ENCODE measurements around the gene LIME1. TPM values are rescaled to one million over a fixed set of nuclear protein-coding genes. Genes with fewer than 3 reads are reported as not detected.
"Not testable (repeated sequence)": the region's sequence is repeated elsewhere in the genome, so short reads cannot be mapped to it uniquely, and the experiment has no call there.

The LIME1 gene
- total and polyA plus RNA-seq, 9 of the 15 experiments (the other 6 are each of a cell fraction or from before 2014, with no cell fraction given) = 0.11 to 17.1 (median 2.8) TPM; not detected in 2

- BruUV-seq (replicated peaks); H4K20me1 ChIP-seq (replicated peaks; ENCODE audit: control insufficient read depth, insufficient read depth, low read length); DNase-seq (ENCODE audit: extremely low read depth in 1 of 4, low spot score in 3 of 4); FAIRE-seq; H3K27ac ChIP-seq (ENCODE audit: extremely low read depth, low read depth, low read length); H2AFZ ChIP-seq (ENCODE audit: low read depth, low read length); intact Hi-C loops (cut with micrococcal nuclease); H3K36me3 ChIP-seq (ENCODE audit: control insufficient read depth, insufficient read depth, low read length); H3K9ac ChIP-seq (ENCODE audit: insufficient read depth in 1 of 2, low read depth in 2 of 2, low read length in 2 of 2); in situ Hi-C loops (cut with MboI); H3K9me1 ChIP-seq (ENCODE audit: control insufficient read depth, insufficient read depth, low read length); H3K79me2 ChIP-seq (ENCODE audit: control insufficient read depth, insufficient read depth, low read length); ATAC-seq; H3K4me3 ChIP-seq; H3K27me3 ChIP-seq (ENCODE audit: control insufficient read depth in 2 of 2, insufficient read depth in 2 of 2, low read length in 2 of 2); CTCF ChIA-PET (ENCODE audit: low intra/inter-chr PET ratio); H3K4me2 ChIP-seq (ENCODE audit: insufficient read depth, low read length); H3K9me3 ChIP-seq (replicated peaks; ENCODE audit: control insufficient read depth, insufficient read depth, low read depth, low read length): not testable (repeated sequence)
- peaks cover 12 to 39% of the 10 kb centered on the region in 2 experiments; a peak in 4 of 5 replicates for H3K4me1 ChIP-seq (replicated peaks in 1 of 2; ENCODE audit: control insufficient read depth in 2 of 2, insufficient read depth in 2 of 2, low read length in 2 of 2)
- POLR2A ChIA-PET = interaction anchor here (0.7 to 1.5 kb wide), 2 partner anchors 9 to 13 kb away, joined by 3 to 4 read pairs; no protein-coding TSS in a partner anchor
- WGBS (ENCODE audit: insufficient coverage, low coverage, missing lambda C conversion rate) = 58% methylated on average over 16 of the region's 23 CpGs
Observed at GRCh38 chr20:63776875-63777274, 40.4 kb downstream of the LIME1 start.

GRCh38 chr20:63777614-63778013 lies 41.1 kb downstream of the LIME1 start:
- in situ Hi-C loops (cut with MboI) = no loop called here
- H3K4me1 ChIP-seq (replicated peaks in 1 of 2; ENCODE audit: control insufficient read depth in 2 of 2, insufficient read depth in 2 of 2, low read length in 2 of 2) = peaks cover 12 to 43% of the 10 kb centered on the region in 2 experiments; a peak in 4 of 5 replicates
- POLR2A ChIA-PET = interaction anchor here (0.6 to 1.5 kb wide), 2 partner anchors 8 to 14 kb away, joined by 3 to 4 read pairs; no protein-coding TSS in a partner anchor
- H3K4me2 ChIP-seq (ENCODE audit: insufficient read depth, low read length) = no peak overlapping the region
- H3K9me1 ChIP-seq (ENCODE audit: control insufficient read depth, insufficient read depth, low read length) = no peaks in the 10 kb centered on the region
- DNase-seq (ENCODE audit: extremely low read depth in 1 of 4, low spot score in 3 of 4) (no peak), ATAC-seq (no peak), FAIRE-seq (no peak)
- CTCF ChIA-PET (ENCODE audit: low intra/inter-chr PET ratio) = no interaction called here
- WGBS (ENCODE audit: insufficient coverage, low coverage, missing lambda C conversion rate) = 51% methylated on average over 13 of the region's 13 CpGs
- no peaks in the 10 kb centered on the region for H3K79me2 ChIP-seq (ENCODE audit: control insufficient read depth, insufficient read depth, low read length)
- H3K27me3 ChIP-seq (ENCODE audit: control insufficient read depth in 2 of 2, insufficient read depth in 2 of 2, low read length in 2 of 2) = no peaks in the 10 kb centered on the region
- H3K9ac ChIP-seq (ENCODE audit: insufficient read depth in 1 of 2, low read depth in 2 of 2, low read length in 2 of 2) = no peak overlapping the region
- TF ChIP-seq ZNF146 (CRISPR knock-in tag; IDR thresholded peaks at IDR 0.05; ENCODE audit: unreplicated experiment) (peak; percentile 91), HNRNPK (IDR thresholded peaks at IDR 0.05; ENCODE audit: low read depth, low read length, poor library complexity, severe bottlenecking) (no peak), BCOR (IDR thresholded peaks at IDR 0.05) (0 out of 2 replicates have a peak, but pooled peaks have one; percentile 19), ZBTB7A (IDR thresholded peaks at IDR 0.05; ENCODE audit: borderline replicate concordance, control insufficient read depth, low read depth, low read length) (no peak), HEY1 (CRISPR knock-in tag; IDR thresholded peaks at IDR 0.05; ENCODE audit: borderline replicate concordance) (no peak), ILF3 (IDR thresholded peaks at IDR 0.05; ENCODE audit: borderline replicate concordance) (no peak), PYGO2 (tag; IDR thresholded peaks at IDR 0.05) (no peak)
- TF ChIP-seq, protein P1, sequence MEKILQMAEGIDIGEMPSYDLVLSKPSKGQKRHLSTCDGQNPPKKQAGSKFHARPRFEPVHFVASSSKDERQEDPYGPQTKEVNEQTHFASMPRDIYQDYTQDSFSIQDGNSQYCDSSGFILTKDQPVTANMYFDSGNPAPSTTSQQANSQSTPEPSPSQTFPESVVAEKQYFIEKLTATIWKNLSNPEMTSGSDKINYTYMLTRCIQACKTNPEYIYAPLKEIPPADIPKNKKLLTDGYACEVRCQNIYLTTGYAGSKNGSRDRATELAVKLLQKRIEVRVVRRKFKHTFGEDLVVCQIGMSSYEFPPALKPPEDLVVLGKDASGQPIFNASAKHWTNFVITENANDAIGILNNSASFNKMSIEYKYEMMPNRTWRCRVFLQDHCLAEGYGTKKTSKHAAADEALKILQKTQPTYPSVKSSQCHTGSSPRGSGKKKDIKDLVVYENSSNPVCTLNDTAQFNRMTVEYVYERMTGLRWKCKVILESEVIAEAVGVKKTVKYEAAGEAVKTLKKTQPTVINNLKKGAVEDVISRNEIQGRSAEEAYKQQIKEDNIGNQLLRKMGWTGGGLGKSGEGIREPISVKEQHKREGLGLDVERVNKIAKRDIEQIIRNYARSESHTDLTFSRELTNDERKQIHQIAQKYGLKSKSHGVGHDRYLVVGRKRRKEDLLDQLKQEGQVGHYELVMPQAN (IDR thresholded peaks at IDR 0.05; ENCODE audit: borderline replicate concordance) = no peak
- H4K20me1 ChIP-seq (replicated peaks; ENCODE audit: control insufficient read depth, insufficient read depth, low read length) = no peaks in the 10 kb centered on the region; the same call in 1 of the 2 replicates
- no peak overlapping the region for H2AFZ ChIP-seq (ENCODE audit: low read depth, low read length)
- intact Hi-C loops (cut with micrococcal nuclease) = no loop called here
- no peak overlapping the region for H3K4me3 ChIP-seq
- H3K27ac ChIP-seq (ENCODE audit: extremely low read depth, low read depth, low read length) = no peak overlapping the region
- H3K9me3 ChIP-seq (replicated peaks; ENCODE audit: control insufficient read depth, insufficient read depth, low read depth, low read length) = no peaks in the 10 kb centered on the region
- no TSS peak for BruUV-seq (replicated peaks)
- no peaks in the 10 kb centered on the region for H3K36me3 ChIP-seq (ENCODE audit: control insufficient read depth, insufficient read depth, low read length)
